ENCODE data around the gene SPRED2.
A peak's percentile ranks its signal among the peaks of the same experiment; 100 is the strongest.

SPRED2 gene

DNA sequence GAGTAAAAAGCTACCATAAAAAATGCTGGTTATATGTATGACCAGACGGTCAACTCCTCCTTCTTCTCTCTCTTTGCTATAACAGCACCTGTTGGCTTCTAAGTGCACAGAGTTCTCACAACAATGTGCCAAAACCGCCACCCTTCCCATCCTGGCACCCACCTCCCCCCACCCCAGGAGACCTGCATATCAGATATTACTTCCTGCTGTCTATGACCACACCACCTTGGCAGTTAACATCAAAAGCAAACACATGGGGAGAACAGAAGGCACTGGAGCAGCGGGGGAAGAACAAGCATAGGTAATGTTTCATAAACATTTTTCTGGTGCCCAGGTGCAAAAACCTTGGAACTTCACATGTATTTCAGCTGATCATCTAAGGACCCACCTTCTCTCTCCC lies 15.5 kb downstream of the SPRED2 start:
- no peaks in the 10 kb centered on the region; the same call in 1 of the 2 replicates for H3K27me3 ChIP-seq (replicated peaks; ENCODE audit: control insufficient read depth, insufficient read depth, low read length)
- no peak overlapping the region for H3K4me3 ChIP-seq (replicated peaks; ENCODE audit: low read depth, low read length)
- peak; percentile 53 for DNase-seq (ENCODE audit: extremely low read depth, insufficient read length)
- no peak for TF ChIP-seq CTCF (IDR thresholded peaks at IDR 0.05; ENCODE audit: insufficient read depth, low read length, poor library complexity, severe bottlenecking)
- H3K36me3 ChIP-seq (ENCODE audit: control insufficient read depth, insufficient read depth, low read length): no peaks in the 10 kb centered on the region

- no peak for DNase-seq (ENCODE audit: extremely low read depth, insufficient read length)
- H3K36me3 ChIP-seq (ENCODE audit: control insufficient read depth, insufficient read depth, low read length): no peaks in the 10 kb centered on the region
- no peaks in the 10 kb centered on the region; the same call in none of the 2 replicates for H3K27me3 ChIP-seq (replicated peaks; ENCODE audit: control insufficient read depth, insufficient read depth, low read length)
- no peak overlapping the region for H3K4me3 ChIP-seq (replicated peaks; ENCODE audit: low read depth, low read length)
- no peak for TF ChIP-seq CTCF (IDR thresholded peaks at IDR 0.05; ENCODE audit: insufficient read depth, low read length, poor library complexity, severe bottlenecking)
These were observed 16.1 kb downstream of the SPRED2 start for GRCh38 chr2:65416321-65416720.

- no peak overlapping the region for H3K4me3 ChIP-seq (replicated peaks; ENCODE audit: low read depth, low read length)
- TF ChIP-seq CTCF (IDR thresholded peaks at IDR 0.05; ENCODE audit: insufficient read depth, low read length, poor library complexity, severe bottlenecking): no peak
- no peaks in the 10 kb centered on the region; the same call in none of the 2 replicates for H3K27me3 ChIP-seq (replicated peaks; ENCODE audit: control insufficient read depth, insufficient read depth, low read length)
- DNase-seq (ENCODE audit: extremely low read depth, insufficient read length): no peak
- no peaks in the 10 kb centered on the region for H3K36me3 ChIP-seq (ENCODE audit: control insufficient read depth, insufficient read depth, low read length)
These were observed 17.3 kb downstream of the SPRED2 start for GRCh38 chr2:65415091-65415490.

DNA sequence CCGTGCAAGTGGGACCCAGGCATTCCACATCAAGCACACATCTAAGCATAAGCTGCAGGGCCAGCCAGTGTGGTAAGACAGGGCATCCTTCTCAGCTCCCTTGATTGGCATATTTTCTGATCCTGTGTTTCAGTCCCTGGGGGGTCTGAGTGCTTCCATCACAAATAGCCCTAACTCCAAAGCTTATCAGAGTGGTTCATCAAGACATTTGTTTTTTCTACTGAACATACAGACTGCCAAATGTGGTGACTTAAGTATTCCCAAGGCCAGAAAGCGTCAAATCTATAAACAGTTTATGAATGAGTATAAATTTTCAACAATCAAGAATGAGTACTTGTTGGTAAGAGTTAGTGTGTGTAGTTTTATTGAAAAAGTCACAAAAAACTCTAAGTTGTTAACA lies 18.8 kb downstream of the SPRED2 start:
- Histone ChIP-seq H3K36me3 (ENCODE audit: control insufficient read depth, insufficient read depth, low read length) (no peaks in the 10 kb centered on the region), H3K4me3 (replicated peaks; ENCODE audit: low read depth, low read length) (no peak overlapping the region), H3K27me3 (replicated peaks; ENCODE audit: control insufficient read depth, insufficient read depth, low read length) (no peaks in the 10 kb centered on the region; the same call in none of the 2 replicates)
- TF ChIP-seq CTCF (IDR thresholded peaks at IDR 0.05; ENCODE audit: insufficient read depth, low read length, poor library complexity, severe bottlenecking): no peak
- DNase-seq (ENCODE audit: extremely low read depth, insufficient read length): no peak

DNA sequence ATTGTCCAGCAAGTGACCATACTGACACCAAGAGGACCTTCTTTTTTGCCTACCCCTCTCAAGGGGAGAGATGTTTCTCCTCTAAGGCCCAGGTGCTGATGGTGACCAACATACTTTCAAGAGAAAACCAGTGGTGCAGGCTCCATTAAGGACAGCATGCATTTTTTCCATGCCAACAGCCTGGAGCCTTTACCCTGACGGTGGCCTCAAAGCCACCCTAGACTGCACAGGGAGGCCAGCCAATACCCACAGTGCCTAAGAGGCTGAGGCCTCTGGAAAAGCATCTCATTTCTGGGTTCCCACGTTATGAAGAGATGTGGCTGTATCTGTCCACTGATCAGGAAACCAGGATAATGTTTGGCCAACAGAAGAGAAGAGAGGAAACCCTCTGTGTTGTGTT lies 19.3 kb downstream of the SPRED2 start:
- Histone ChIP-seq H3K27me3 (replicated peaks; ENCODE audit: control insufficient read depth, insufficient read depth, low read length) (no peaks in the 10 kb centered on the region; the same call in none of the 2 replicates), H3K36me3 (ENCODE audit: control insufficient read depth, insufficient read depth, low read length) (no peaks in the 10 kb centered on the region), H3K4me3 (replicated peaks; ENCODE audit: low read depth, low read length) (no peak overlapping the region)
- DNase-seq (ENCODE audit: extremely low read depth, insufficient read length): no peak
- no peak for TF ChIP-seq CTCF (IDR thresholded peaks at IDR 0.05; ENCODE audit: insufficient read depth, low read length, poor library complexity, severe bottlenecking)
